Effector memory CD4-positive, alpha-beta T cell (primary cell): ENCODE measurements around the gene OXCT2.
A peak's percentile ranks its signal among the peaks of the same experiment; 100 is the strongest.

ENCODE experiments used
- DNase-seq, 3 donors: peaks; one replicate each; pipeline ENCODE4 v3.0.0-alpha.2; 2020
- H3K27ac ChIP-seq: 2 replicates; pipeline ENCODE4 v1.7.0; 2013; ENCODE audit warnings: mild to moderate bottlenecking, low read length, moderate library complexity; ENCODE audit not compliant: insufficient read depth, poor library complexity, severe bottlenecking
- H3K27me3 ChIP-seq: replicated peaks from 2 replicates; pipeline ENCODE4 v1.7.0; 2013; ENCODE audit warnings: mild to moderate bottlenecking, low read length; ENCODE audit not compliant: insufficient read depth, control insufficient read depth, poor library complexity, severe bottlenecking
- H3K36me3 ChIP-seq: 2 replicates; pipeline ENCODE4 v1.7.0; 2013; ENCODE audit warnings: mild to moderate bottlenecking, low read length, moderate library complexity; ENCODE audit not compliant: control insufficient read depth, insufficient read depth
- H3K4me1 ChIP-seq: 2 replicates; pipeline ENCODE4 v1.7.0; 2013; ENCODE audit warnings: low read length, mild to moderate bottlenecking; ENCODE audit not compliant: control insufficient read depth, insufficient read depth, poor library complexity, severe bottlenecking
- H3K4me3 ChIP-seq: 2 replicates; pipeline ENCODE4 v1.7.0; 2013; ENCODE audit warnings: low read length, low read depth, mild to moderate bottlenecking; ENCODE audit not compliant: insufficient read depth, poor library complexity, severe bottlenecking
- H3K9me3 ChIP-seq: 2 replicates; pipeline ENCODE4 v1.7.0; 2013; ENCODE audit warnings: mild to moderate bottlenecking, low read length, moderate library complexity; ENCODE audit not compliant: control insufficient read depth

The OXCT2 gene

DNA sequence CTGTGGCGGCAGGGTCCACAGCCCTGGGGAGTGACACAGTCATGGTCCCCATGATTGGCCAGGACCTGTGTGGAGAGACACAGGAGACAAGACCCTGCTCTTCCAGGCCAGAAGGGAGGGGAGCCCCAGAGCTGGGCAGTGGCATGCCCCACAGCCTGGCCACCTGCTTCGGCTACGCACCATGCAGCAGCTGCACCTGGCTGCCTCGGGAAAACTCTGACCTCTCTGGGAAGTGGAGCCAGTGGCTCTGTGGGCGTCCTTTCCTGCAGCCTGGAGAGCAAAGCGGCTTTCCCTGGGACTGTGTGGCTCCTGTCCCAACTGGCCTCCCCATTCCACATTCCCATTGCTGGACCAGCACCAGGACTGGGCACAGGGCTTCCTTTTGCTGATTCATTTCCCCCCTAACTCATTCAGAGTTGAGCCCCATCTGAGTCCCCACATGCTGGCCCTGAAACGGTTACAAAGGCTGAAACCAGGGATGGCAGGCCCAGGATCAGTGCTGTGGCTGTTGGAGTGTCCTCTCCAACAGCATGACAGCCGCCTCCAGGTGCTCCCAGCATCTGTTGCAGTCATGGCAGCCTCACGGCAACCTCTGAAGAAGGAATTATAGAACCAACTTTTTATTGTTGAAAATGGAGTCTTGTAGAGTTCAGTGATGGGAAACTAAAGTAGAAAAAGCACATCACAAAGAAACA lies 15.0 kb downstream of the OXCT2 start:
- no peak overlapping the region for H3K4me3 ChIP-seq
- peaks cover 69% of the 10 kb centered on the region for H3K36me3 ChIP-seq
- H3K4me1 ChIP-seq, result no peaks in the 10 kb centered on the region
- no peaks in the 10 kb centered on the region for H3K9me3 ChIP-seq
- no peaks in the 10 kb centered on the region for H3K27me3 ChIP-seq
- DNase-seq, result no peak
- H3K27ac ChIP-seq, result no peak overlapping the region

DNA sequence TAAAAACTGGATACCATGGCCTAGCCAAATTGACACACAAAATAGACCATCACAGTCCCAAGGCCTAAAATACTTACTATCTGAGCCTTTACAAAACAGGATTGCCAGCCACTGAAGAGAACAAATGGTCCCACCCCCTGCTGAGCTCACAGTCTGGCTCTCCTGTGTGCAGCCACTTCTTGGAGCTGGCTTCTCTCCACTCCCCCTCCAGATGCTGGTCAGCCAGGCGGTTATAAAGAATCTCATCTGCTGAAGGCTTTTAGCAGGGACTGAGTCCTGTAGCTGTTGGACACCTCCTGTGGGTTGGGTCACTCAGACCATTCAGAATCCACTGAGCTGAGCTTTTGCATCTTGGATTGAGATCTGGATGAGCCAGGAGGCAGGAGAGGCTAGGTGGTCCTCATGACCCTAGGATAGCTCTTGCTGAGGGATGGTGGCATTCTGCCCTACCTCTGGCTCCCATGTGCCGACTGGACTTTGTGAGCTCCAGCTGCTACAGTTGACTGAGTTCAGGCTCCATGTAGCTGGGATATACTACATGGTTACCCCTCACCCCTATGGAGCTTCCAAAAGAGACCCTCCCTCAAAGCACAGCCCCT lies 16.1 kb downstream of the OXCT2 start:
- Histone ChIP-seq H3K4me3 (no peak overlapping the region), H3K27ac (no peak overlapping the region), H3K9me3 (no peaks in the 10 kb centered on the region), H3K4me1 (no peaks in the 10 kb centered on the region), H3K36me3 (peaks cover 76% of the 10 kb centered on the region), H3K27me3 (no peaks in the 10 kb centered on the region)
- no peak for DNase-seq

- Histone ChIP-seq H3K27me3 (no peaks in the 10 kb centered on the region), H3K36me3 (peaks cover 80% of the 10 kb centered on the region), H3K4me3 (no peak overlapping the region), H3K4me1 (no peaks in the 10 kb centered on the region), H3K9me3 (no peaks in the 10 kb centered on the region), H3K27ac (no peak overlapping the region)
- DNase-seq, result no peak
Observed at GRCh38 chr1:39754026-39754570, 17.1 kb downstream of the OXCT2 start.

DNA sequence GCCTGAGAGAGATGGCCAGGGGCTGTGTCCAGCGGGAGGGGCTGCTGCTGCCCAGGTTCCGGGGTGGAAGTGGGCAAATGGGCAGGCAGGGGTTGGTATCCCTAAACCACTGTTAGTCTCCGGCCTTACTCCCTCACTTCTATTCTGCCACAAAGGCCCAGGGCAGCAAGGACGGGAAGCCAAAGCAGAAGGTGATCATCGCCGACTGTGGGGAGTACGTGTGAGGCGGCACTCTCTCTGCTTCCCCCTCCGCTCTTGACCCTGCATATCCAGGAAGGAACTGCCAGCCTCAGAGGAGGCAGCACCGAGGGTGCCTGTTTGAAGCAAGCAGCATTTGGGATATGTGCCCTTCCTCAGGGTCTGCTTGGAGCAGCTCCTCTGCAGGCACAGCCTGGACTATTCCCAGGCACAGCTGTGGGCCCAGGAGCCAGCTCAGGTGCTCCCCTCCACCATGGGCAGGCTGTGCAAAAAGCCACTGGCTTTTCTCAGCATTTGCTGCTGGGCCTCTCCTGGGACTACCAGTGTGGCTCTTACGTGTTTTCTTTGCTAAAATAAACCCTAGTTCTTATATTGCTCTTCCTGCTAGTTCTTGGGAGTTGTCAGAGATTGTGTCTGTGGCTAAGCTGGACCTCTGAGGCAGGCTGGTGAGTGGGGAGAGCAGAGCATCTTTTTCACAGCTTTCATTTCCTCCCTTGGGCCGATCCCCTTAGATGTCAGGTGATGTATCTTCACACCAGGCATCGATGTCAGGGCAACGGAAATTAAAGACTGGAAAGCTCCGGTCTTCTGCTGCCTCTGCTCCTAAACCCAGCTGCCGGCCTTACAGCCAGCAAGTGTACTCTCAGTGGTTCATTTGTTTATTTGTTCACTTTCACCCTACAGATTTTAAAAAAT lies 17.8 kb downstream of the OXCT2 start:
- Histone ChIP-seq H3K36me3 (peaks cover 82% of the 10 kb centered on the region), H3K4me1 (no peaks in the 10 kb centered on the region), H3K27me3 (no peaks in the 10 kb centered on the region)

GRCh38 chr1:39752703-39753102 lies 18.4 kb downstream of the OXCT2 start:
- Histone ChIP-seq H3K27ac (no peak overlapping the region), H3K36me3 (peaks cover 86% of the 10 kb centered on the region), H3K9me3 (no peaks in the 10 kb centered on the region)

More for the DNA sequence above, 17.8 kb downstream of the OXCT2 start:
- no peak for DNase-seq
- Histone ChIP-seq H3K9me3 (no peaks in the 10 kb centered on the region), H3K27ac (no peak overlapping the region), H3K4me3 (no peak overlapping the region)

DNA sequence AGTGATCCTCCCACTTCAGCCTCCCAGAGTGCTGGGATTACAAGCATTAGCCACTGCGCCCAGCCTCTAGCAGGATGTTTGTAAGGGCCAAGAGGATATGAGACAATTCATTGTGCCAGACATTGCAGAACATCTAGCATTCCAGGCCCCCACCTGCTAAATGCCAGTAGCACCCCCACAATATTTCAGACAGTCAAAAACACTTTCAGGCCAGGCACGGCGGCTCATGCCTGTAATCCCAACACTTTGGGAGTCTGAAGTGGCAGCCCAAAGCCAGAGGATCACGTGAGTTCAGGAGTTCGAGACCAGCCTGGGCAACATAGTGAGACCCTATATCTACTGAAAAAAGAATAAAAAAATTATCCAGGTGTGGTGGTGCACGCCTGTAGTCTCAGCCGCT lies 19.6 kb downstream of the OXCT2 start:
- H3K27me3 ChIP-seq, result no peaks in the 10 kb centered on the region
- H3K36me3 ChIP-seq, result peaks cover 88% of the 10 kb centered on the region
- no peak overlapping the region for H3K27ac ChIP-seq
- no peaks in the 10 kb centered on the region for H3K4me1 ChIP-seq
- no peaks in the 10 kb centered on the region for H3K9me3 ChIP-seq
- no peak overlapping the region for H3K4me3 ChIP-seq
- no peak for DNase-seq

More at GRCh38 chr1:39752703-39753102, 18.4 kb downstream of the OXCT2 start:
- Histone ChIP-seq H3K4me1 (no peaks in the 10 kb centered on the region), H3K27me3 (no peaks in the 10 kb centered on the region), H3K4me3 (no peak overlapping the region)
- no peak for DNase-seq

- Histone ChIP-seq H3K36me3 (peaks cover 92% of the 10 kb centered on the region), H3K27ac (no peak overlapping the region), H3K9me3 (no peaks in the 10 kb centered on the region), H3K4me1 (no peaks in the 10 kb centered on the region), H3K4me3 (no peak overlapping the region), H3K27me3 (no peaks in the 10 kb centered on the region)
- DNase-seq, result no peak
Observed at GRCh38 chr1:39745016-39745670, 26.0 kb downstream of the OXCT2 start.

DNA sequence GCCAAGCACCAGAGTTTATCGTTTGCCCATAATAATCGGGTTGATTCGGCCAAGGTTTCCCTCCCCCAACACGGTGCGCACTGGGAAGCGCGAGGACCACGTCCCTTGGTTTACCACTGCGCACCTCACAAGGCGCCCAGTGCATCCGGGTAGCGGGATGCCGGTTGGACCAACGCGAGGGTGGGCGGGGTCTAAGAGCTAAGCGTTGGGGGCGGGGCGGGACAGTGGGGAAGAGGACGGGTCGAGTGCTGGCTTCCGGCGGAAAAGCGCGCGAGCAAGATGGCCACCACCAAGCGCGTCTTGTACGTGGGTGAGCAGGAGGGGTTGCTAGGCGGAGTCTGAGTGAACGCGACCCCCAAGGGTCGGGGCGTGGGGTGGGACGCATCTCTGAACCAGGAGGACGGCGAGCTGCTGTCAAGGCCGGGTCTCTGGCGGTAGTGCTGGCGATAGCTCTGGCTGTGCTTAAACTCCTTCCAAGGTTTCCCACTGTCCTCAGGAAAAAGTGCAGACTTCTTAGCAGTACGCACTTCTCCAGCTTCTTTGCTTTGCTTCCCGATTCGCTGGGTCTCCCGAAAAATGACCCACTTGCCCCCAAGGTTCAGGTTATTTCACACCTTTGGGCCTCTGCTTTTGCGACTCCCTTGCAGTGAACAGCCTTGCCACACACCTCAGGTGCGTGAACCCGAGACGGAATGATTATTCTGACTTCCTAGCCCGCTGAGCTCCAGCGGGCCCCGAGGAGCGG lies 32.4 kb downstream of the OXCT2 start, which contains the start of gene PPIE:
Gene PPIE, plus strand, starts transcription at position 261 of the 745 bp plus-strand sequence. Its CDS starts 19 bp downstream, at position 280.
- H3K36me3 ChIP-seq, result peaks cover 37% of the 10 kb centered on the region
- peak within 1 kb of the TSS; percentile 76 for H3K27ac ChIP-seq
- H3K4me1 ChIP-seq, result peaks cover 8% of the 10 kb centered on the region
- peak; percentile 77 to 83 (median 78) for DNase-seq
- H3K27me3 ChIP-seq, result no peaks in the 10 kb centered on the region
- H3K4me3 ChIP-seq, result peak within 1 kb of the TSS; percentile 75
- H3K9me3 ChIP-seq, result no peaks in the 10 kb centered on the region

DNA sequence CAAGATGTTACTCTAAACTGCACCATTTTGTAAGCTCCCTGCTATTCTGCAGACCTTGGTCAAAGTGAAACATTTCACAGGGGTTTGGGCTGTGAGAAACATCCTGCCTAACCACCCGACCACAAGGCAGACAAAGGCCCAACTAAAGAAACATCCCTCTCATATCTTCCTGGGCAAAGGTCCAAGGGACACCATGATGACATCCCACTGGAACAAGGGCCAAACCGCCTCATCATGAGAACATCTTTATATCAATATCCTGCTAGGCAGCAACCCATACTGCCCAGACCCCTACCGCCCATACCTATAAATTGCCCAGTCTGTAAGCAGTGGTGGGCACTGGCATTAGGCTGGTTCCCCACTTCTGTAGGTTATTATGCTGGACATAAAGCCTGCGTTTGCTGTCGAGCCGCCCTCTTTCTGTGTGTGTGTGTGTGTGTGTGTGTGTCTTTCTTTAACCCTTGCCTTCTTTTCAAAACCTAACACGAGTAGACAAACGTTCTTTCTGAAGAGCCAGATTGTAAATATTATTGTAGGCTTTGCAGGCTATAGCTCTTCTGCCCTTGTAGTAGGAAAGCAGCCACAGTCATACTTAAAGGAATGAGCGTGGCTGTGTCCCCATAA lies 33.5 kb downstream of the OXCT2 start:
- no peaks in the 10 kb centered on the region for H3K27me3 ChIP-seq
- no peak overlapping the region for H3K27ac ChIP-seq
- peaks cover 8% of the 10 kb centered on the region for H3K4me1 ChIP-seq
- H3K4me3 ChIP-seq, result no peak overlapping the region
- H3K9me3 ChIP-seq, result no peaks in the 10 kb centered on the region
- H3K36me3 ChIP-seq, result peaks cover 26% of the 10 kb centered on the region
- no peak for DNase-seq
